NCI-H1436 (cell line): ENCODE data around the gene ARHGAP10.
A peak's percentile ranks its signal among the peaks of the same experiment; 100 is the strongest.
"Not testable (repeated sequence)": the region's sequence is repeated elsewhere in the genome, so short reads cannot be mapped to it uniquely, and the experiment has no call there.

Source experiments
- DNase-seq: peaks from one replicate; lab custom pipeline; 2025; lab: John Stamatoyannopoulos, UW

The ARHGAP10 gene

GRCh38 chr4:147901388-147901787 is 169.5 kb downstream of the ARHGAP10 start:
- DNase-seq = no peak

DNA sequence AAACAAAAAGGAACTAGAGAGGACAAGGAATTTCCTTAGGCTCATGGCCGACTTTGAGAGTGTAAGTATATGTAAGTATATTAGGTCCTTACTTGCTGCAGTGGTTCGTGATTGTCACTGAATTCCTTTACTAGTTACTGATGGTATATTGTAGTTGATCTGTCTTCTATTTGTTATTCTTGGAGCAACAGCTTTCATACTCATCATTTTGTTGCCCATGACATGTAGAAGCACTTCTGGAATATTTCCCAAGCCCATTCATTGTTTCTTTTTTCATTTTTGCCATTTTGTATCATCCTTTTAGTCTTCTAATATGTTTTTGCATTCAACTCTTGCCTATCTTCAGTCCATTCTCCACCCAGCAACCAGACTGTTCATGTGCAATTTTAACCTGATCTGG is 170.0 kb downstream of the ARHGAP10 start:
- DNase-seq = no peak

DNA sequence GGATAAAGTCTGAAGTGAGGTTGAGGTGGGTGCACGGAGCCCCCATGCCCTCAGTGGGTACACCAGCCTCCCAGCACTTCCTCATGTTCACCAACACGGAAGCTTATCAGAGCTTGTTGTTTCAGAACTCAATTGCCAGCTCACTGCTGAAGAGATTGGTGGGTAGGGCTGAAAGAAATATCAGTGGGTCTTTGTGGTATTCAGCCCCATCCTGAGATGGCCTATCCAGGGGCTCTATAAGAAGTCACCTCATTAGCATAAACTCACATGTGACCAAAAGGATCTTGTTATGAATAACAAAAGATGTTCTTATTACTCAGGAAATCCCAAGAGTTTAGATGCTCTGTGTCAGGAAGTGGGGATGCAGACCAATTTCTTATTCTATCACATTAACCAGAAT is 177.3 kb downstream of the ARHGAP10 start:
- DNase-seq = no peak

GRCh38 chr4:147910315-147910714 is 178.4 kb downstream of the ARHGAP10 start:
- no peak for DNase-seq

DNA sequence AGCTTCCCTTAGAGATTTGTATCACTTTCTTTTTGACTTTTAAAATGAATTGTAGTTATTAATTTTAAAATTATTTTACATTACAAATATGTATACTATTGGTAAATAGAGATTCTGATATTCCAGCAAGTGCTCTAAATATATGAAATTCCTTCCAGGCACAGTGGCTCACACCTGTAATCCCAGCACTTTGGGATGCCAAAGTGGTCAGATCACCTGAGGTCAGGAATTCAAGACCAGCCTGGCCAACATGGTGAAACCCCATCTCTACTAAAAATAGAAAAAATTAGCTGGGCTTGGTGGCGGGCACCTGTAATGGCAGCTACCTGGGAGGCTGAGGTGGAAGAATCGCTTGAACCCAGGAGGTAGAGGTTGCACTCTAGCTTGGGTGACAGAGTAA is 180.2 kb downstream of the ARHGAP10 start:
- DNase-seq = not testable (repeated sequence)

DNA sequence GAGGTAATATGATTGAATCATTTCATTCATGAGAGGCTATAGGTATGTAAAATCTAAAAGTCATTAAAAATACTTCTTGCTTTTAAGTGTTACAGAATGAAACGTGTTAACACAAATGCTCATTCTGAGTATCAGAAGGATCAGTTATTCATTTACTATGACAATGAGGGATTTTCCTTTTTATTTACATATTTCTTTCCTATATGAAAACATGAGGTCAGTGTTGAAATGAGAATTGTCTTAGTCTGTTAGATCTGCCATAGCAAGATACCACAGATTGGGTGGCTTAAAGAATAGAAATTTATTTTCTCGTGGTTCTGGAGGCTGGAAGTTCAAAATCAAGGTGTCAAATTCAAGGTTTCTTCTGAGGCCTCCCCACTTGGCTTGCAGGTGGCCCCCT is 181.2 kb downstream of the ARHGAP10 start:
- DNase-seq = no peak

- DNase-seq = no peak
Measured at GRCh38 chr4:147916351-147916750, 184.5 kb downstream of the ARHGAP10 start.

DNA sequence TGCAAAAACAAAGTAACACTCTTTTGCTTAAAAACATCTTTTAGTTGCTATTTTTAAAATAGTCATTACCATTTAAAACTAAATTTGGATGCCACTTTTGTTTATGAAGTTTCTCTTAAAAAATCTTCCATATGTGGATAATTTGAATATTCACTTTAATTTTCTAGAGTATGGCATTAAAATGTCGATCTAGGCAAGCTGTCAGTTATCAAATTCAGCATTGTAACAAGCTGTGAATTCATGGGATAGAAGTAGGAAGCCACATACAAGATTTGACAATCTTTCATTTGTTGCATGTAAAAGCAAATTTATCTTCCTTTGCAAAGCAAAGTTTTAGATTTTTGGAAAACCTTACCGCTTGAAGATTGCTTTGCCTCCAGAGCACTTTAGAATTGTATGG is 191.5 kb downstream of the ARHGAP10 start:
- DNase-seq = no peak

- DNase-seq = no peak
Measured at GRCh38 chr4:147923854-147924253, 192.0 kb downstream of the ARHGAP10 start.

GRCh38 chr4:147924604-147925412 is 192.9 kb downstream of the ARHGAP10 start:
- peak; percentile 6 for DNase-seq

- no peak for DNase-seq
Measured at GRCh38 chr4:147927377-147928137, 195.7 kb downstream of the ARHGAP10 start.

GRCh38 chr4:147928400-147928799 is 196.5 kb downstream of the ARHGAP10 start:
- no peak for DNase-seq

GRCh38 chr4:147929746-147930145 is 197.9 kb downstream of the ARHGAP10 start:
- no peak for DNase-seq

DNA sequence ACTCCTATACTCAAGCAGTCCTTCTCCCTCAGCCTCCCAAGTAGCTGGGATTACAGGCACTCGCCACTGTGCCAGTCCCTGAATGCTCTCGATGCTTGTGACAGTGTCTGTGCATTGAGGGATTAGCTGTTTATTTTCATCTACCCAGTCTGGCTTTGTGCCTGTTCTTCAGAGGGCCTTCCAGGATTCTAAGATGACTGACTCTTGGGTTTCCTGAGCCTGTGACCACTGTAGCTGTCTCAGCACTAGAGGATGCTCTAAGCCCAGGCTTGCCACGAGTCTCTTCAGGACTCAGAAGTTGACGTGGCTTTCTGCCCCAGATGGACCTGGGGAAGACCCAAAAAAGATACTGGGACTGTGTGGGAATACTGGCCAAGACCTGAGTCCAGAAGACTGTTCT is 201.4 kb downstream of the ARHGAP10 start:
- no peak for DNase-seq

DNA sequence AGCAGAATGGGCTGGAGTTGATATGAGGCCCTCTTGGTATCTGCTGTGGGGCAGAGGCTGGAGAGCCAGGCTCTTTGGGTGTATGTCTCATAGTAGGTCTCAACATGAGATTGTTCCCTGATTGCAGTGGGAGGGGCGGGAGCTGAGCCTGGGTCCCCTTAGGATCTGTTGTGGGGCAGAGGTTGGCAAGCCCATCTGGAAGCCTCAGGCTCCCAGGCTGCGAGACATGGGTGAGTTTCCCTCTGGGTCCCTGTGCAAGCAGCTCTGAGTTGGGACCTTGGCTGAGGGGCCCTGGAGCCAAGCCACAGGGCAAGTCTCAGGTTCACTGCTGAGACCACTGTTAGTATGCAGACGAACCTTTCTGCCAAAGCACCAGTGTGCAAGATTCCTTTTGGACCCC is 201.9 kb downstream of the ARHGAP10 start:
- DNase-seq = no peak

GRCh38 chr4:147938496-147938895 is 206.6 kb downstream of the ARHGAP10 start:
- DNase-seq = no peak

GRCh38 chr4:147940171-147940570 is 208.3 kb downstream of the ARHGAP10 start:
- no peak for DNase-seq

DNA sequence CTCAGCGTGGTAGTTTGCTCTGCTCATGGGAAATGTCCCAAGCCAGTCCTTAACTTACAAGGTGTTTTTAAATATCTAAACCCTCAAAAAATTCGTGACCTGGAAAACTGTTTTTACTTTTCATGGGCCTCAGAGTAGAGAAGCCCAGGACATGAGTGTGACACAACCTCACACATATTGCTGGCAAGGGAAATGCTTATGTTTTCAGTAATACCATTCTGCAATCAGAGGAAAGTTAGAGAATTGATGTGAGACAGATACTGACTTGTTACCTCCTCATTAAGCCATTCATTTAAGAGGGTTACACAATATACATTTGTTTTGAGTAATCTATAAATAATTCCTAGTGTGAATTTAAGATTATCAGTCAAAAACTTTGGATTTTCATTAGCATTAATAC is 209.5 kb downstream of the ARHGAP10 start:
- DNase-seq = no peak

GRCh38 chr4:147942729-147943128 is 210.8 kb downstream of the ARHGAP10 start:
- DNase-seq = no peak

GRCh38 chr4:147943159-147943638 is 211.3 kb downstream of the ARHGAP10 start:
- no peak for DNase-seq

- no peak for DNase-seq
Measured at GRCh38 chr4:147944249-147944648, 212.4 kb downstream of the ARHGAP10 start.

DNA sequence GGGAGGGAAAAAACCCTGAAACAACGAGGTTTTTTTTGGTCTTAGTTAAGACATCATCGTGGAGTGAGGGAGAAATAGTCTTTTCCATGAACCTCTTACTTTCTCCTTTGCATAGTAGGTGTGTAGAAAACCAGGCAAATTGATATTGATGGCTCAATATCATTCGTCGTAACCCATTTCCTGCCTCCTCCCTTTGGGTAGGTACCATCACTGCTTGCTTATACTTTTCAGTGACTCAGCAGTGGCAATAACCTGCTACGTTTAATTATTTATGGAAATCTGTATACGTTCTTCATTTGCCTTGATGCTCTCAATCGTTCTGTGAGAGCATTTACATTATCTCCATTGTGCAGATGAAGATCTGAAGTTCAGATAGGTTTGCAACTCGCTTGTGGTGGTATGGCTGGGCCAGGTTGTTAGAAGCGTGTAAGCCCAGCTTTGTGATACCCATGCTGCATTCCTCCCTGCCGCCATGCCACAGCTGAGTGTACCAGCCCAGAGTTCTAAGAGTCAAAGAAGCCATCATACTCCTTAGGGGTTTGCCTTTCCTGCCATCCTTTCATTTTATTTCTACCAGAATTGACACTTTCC is 212.9 kb downstream of the ARHGAP10 start:
- DNase-seq = no peak

GRCh38 chr4:147948336-147948735 is 216.4 kb downstream of the ARHGAP10 start:
- DNase-seq = no peak
